CD1c-positive myeloid dendritic cell (primary cell): ENCODE measurements around the gene KRTAP4-3.
"Not testable (repeated sequence)": the region's sequence is repeated elsewhere in the genome, so short reads cannot be mapped to it uniquely, and the experiment has no call there.

Source experiments
- DNase-seq: peaks from one replicate; pipeline ENCODE4 v3.0.0-alpha.2; 2016; ENCODE audit errors: extremely low spot score

The KRTAP4-3 gene

DNA sequence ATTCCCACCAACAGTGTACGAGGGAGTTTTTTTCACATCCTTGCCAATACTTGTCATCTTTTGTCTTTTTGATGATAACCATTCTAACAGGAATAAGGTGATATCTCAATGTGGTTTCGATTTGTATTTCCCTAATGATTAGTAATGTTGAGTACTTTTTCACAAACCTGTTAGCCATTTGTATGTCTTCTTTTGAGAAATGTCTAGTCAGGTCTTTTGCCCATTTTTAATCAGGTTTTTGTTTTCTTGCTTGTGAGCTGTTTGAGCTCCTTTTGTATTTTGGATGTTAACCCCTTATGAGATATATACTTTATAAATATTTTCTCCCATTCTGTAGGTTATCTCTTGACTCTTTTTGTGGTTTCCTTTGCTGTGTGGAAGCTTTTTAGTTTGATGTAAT, 16.5 kb downstream of the KRTAP4-3 start:
- no peak for DNase-seq

DNA sequence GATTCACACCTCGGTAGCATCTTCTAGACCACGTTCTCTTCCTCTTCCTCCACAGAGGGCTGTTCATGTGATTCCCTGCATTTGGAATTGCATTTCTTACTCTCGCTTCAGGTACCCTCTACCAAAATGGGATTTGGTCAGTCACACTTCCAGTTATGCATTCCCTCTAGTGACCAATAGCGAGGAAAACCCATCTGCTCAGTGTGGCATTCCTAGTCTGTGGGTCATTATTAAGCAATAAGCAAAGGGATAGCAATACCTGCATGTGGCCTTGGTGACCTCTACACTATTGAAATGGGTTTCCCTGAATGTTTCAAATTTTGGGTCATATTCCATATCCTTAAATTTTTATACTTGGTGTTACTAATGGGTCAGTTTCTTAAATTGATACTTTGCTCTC, 18.0 kb downstream of the KRTAP4-3 start:
- DNase-seq: no peak

DNA sequence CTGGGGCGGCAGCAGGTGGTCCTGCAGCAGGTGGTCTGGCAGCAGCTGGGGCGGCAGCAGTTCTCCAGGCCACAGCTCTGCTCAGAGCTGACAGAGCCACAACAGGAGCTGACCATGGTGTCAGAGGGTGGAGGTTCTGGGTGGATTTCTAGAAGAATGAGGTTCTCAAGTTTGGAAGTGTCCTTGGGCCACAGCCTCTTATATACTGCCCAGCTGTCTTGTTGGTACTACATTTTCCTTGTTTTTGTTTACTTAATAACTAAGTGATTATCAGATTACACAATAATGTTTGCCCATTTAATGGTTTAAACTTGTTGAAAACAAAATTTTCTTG, 18.4 kb downstream of the KRTAP4-3 start, which contains the start of gene KRTAP4-5:
Gene KRTAP4-5 (minus strand): TSS at position 174 of the 334 bp plus-strand sequence. CDS start 58 bp downstream, at position 116.
- DNase-seq: no peak

DNA sequence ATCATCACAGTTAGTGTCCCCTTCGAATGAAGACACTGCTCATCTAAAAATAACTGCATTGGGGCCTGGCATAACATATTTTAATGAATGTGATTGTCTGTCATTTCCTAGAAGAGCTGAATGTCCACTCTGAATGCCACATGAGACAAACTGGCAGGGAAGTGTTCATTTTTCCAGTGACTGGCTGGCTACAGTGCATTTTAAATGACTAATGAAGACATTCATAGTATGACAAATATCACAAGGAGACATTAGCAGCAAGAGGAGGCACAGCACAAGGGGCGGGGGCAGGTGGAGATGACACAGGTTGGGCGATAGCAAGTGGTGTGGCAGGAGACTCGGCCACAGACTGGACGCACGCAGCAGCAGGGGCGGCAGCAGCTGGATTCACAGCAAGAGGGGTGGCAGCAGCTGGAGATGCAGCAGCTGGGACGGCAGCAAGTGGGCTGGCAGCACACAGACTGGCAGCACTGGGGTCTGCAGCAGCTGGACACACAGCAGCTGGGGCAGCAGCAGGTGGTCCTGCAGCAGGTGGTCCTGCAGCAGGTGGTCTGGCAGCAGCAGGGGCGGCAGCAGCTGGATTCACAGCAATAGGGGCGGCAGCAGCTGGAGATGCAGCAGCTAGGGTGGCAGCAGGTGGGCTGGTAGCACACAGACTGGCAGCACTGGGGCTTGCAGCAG, 18.9 kb downstream of the KRTAP4-3 start:
- not testable (repeated sequence) for DNase-seq

DNA sequence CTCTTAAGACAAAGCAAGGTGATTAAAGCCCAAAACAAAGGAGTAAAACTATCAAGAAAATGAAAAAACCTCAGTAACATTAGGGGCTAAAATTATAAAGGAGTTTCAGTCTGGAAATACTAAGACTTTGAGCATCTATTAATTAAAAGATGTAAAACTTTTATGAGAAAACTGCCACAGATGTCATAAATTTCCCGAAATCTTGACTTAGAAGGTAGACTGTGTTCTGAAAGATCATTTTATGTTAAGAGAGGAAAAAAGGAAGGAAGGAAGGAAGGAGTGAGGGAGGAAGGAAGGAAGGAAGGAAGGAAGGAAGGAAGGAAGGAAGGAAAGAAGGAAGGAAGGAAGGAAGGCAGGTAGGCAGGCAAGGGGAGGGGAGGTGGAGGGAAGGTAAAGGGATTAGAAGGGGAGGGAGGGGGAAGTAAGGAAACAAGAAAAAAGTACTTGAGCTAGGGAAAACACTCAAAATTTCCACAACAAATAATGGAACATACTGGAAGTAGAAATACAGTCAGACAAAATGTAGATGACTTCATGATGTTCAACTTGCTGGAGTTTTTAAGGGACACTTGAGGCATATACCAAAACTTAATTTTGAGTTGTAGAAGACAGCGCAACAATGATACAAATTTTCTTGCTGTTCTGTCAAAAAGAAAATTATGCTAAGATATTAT, 20.4 kb downstream of the KRTAP4-3 start:
- DNase-seq: no peak

DNA sequence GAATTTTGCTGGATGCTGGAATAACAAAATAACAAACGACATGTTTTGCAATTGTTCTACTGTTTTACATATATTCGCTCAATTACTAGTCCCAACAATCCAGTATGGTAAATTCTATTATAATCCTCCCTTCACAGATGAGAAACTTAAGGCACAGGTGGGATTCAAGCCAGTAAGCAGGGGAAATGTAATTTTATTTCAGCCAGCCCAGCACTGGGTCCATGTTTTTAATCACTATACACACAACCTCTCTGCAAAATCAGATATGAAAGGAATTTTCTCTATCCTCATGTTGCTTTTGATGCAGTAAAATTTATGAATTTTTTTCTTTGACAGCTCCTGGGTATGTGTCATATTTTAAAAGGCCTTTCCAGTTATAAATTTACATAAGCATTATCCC, 22.8 kb downstream of the KRTAP4-3 start:
- no peak for DNase-seq

DNA sequence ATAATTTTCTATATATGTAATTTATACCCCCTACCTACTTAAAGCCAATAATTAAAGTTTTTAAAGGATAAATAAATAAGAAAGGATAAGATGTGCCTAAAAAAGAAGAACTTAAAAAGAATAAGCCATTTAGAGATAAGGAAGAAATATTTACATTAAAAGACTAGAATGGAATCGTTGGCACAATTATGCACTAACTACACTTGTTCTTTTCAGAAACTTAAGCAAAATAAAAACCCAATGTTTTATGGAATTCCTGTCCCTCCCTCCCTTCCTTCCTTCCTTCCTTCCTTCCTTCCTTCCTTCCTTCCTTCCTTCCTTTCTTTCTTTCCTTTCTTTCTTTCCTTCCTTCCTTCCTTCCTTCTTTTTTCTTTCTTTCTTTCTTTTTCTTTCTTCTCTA, 23.2 kb downstream of the KRTAP4-3 start:
- DNase-seq: no peak

DNA sequence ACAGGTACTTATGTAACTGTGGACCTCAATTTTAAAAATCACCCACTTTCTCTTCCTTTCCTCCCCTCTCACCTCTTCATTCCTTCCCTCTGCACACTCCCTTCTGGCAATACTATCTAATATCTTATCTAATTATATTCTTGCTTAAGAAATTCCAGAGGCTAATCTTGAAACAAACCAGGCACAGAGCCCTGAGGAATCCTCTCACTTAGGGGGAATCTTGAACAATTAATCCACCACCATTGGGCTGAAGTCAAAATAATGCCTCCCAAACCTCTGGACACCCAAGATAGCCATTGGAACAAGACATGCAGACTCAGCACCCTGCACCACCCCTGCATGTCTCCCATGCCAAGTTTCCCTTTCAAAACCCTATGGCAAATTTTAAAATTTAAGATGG, 26.7 kb downstream of the KRTAP4-3 start:
- no peak for DNase-seq

DNA sequence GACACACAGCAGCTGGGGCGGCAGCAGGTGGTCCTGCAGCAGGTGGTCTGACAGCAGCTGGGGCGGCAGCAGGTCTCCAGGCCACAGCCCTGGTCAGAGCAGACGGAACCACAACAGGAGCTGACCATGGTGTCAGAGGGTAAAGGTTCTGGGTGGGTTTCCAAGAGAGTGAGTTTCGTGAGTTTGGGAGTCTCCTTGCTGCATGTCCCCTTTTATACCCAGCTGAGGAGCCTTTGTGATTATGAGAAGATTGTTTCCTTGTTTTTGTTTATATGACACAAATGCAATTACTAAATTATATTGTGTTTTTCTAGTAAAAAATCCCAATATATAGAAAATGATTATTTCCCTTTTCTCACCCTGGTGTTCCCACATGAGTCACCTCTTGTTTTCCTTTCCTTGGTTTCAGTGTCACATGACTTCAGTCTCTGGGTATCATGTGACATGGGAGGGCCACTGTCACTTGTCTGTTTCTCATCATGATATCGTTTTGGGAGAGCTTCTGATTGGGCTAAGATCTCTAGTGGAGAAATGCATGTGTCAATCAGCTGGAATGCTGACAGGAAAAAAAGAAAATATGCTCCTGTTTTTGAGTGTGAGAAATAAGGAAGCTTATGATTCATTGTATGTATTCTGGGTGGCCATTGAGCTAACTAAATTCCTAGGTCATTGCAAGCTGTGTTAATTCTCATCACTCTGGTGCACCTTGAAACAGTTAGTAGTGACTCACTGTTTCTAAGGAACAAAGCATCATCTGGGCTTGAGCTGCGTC, 27.5 kb downstream of the KRTAP4-3 start, which contains the start of gene KRTAP4-6:
Gene KRTAP4-6 (minus strand): TSS at position 185 of the 772 bp plus-strand sequence. CDS start 57 bp downstream, at position 128.
- peak; percentile 20 for DNase-seq

DNA sequence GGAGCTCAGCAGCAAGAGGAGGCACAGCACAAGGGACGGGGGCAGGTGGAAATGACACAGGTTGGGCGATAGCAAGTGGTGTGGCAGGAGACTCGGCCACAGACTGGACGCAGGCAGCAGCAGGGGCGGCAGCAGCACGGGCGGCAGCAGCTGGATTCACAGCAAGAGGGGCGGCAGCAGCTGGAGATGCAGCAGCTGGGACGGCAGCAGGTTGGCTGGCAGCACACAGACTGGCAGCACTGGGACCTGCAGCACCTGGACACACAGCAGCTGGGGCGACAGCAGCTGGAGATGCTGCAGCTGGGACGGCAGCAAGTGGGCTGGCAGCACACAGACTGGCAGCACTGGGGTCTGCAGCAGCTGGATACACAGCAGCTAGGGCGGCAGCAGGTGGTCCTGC, 28.2 kb downstream of the KRTAP4-3 start:
- DNase-seq: not testable (repeated sequence)

DNA sequence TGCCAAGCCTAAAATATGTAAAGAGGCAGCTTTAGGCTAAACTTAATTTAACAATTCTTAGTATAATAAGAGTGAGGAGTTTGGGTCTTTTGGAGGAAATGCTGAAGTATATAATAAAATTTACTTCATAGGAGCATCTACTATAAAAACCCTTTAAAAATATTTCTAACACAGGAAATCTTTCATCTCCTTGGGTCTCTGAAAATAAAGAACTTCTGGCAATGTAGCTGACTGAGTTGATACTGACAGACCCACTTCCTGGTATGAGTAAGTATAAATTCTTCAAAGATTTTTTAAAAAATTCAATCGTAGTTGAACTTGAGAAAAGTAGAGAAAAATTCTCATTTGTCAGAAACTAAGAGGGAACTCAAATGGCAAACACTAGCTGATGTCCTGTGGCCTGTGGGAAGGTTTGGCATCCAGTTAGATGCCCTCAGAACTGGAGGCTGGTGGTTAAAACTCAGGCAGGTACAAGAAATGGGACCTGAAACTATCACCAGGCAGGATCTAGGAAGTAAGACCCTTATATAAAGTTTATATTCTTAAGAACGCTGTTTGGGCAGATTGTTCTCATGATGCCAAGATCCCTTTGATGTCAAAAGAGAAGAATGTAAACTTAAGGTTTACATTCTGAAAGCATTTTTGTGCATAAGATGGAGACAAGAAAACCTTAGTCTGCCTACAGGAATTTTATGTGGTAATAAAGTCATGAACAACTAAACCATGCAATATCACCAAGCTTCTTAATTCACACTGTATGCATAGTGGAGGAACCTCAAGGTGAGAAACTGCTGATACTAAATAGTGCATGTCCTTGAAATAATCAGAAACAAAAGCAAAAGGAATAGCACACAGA, 33.9 kb downstream of the KRTAP4-3 start:
- DNase-seq: no peak

DNA sequence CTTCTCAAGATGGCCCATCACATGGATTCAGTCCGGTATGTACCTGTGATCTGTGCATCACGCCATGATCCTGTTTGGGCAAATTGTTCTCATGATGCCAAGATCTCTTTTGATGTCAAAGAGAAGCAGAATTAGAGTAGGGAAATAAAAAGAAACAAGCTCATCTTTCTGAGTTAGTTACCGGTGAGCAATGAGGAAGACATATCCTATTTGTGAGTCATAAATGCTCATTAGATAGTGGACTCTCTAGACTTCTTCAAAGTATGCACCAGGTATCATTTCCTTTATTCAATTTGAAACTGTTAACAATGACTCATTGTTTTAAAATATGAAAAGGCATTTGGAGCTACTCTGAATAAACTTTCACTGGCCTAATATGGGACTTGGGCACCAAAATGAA, 36.0 kb downstream of the KRTAP4-3 start:
- DNase-seq: peak; percentile 8

DNA sequence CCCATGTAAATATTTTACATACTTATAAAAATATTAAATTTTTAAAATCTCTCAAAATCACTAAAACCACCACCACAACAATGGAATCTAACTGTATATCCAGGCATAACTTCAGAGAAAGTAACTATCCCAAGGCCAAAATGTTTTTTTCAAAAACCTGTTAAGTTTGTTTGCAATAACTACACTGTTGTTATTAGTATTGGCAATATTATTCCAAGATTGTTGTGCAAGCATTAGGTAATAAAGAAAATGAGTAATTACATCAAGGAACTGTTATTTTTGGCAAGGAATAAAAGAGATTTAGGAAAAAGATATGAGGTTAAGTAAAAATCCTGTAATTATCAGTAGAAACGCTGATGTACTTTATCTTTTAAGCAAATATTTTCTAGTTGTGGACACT, 40.6 kb downstream of the KRTAP4-3 start:
- DNase-seq: no peak

DNA sequence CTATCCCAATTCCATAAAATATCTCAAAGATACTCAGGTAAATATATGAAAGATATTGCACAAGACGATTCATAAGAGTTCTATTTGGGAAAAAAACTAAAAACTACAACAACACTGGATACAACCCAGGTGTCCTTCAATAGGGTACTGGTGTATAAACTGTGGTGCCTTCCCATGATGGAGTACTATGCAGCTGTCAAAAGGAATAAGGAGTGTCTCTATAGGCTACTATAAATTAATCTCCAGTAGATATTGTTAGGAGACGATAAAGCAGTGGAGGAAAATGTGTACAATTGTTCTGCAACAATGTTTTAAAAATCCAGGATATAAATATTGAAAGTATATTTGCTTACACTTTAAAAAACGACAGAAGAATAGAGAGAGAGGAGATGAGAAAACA, 41.6 kb downstream of the KRTAP4-3 start:
- DNase-seq: no peak

DNA sequence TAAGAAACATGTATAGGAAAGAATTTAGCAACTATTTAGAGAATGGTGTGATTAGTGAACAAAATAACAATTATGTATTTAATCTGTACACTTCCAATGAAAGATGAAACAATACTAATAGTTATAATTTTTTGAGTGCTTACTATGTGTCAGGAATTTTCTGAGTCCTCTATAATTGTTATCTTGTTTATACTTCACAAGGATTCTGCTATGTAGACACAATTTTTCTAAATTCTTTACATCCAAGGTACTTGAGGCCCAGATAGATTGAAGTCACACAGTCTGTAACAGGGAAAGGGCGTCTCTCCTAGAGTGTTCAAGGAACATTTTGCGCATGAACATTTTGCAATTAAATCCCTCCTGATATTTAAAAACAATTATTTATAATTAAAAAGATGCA, 43.0 kb downstream of the KRTAP4-3 start:
- DNase-seq: no peak

DNA sequence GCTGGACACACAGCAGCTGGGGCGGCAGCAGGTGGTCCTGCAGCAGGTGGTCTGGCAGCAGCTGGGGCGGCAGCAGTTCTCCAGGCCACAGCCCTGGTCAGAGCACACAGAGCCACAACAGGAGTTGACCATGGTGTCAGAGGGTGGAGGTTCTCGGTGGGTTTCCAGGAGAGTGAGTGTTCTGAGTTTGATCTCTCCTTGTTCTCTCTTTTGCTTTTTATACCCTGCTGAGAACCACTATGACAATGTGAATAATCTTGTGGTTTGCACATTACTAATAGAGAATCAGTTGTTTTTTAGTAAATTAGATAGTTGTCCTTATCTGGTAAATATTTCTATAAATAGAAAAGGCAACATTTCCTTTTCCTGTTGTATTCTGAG, 44.0 kb downstream of the KRTAP4-3 start, which contains the start of gene KRTAP4-12:
Gene KRTAP4-12 (minus strand): TSS at position 192 of the 381 bp plus-strand sequence. CDS start 60 bp downstream, at position 132.
- not testable (repeated sequence) for DNase-seq

DNA sequence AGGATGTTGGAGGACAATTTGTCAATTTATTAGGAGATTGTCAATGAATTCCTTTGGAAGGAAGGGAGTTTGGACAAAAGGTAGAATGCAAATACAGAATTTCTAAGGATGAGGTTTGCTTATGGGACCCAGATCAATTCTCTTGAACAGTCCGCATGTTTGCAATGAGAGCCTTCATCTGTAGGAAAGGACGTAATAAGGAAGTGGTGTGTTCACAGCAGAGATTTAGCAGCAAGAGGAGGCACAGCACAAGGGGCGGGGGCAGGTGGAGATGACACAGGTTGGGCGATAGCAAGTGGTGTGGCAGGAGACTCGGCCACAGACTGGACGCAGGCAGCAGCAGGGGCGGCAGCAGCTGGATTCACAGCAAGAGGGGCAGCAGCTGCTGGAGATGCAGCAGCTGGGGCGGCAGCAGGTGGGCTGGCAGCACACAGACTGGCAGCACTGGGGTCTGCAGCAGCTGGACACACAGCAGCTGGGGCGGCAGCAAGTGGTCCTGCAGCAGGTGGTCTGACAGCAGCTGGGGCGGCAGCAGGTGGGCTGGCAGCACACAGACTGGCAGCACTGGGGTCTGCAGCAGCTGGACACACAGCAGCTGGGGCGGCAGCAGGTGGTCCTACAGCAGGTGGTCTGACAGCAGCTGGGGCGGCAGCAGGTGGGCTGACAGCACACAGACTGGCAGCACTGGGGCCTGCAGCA, 44.6 kb downstream of the KRTAP4-3 start:
- not testable (repeated sequence) for DNase-seq

DNA sequence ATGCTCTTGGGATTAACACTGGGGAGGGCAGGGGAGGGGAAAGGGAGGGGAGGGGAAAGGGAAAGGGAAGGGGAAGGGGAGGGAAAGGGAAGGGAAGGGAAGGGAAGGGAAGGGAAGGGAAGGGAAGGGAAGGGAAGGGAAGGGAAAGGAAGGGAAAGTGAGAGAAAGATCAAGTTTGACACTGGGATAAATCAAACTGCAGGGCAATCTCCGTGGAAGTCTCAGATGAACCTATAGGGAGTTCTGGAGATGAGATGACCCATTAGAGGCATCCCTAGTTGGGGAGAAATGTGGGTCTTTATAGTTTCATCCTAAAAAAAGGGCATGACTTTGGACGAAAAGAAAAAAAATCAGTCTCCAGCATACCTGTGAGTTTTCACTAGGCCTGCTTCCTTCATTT, 46.3 kb downstream of the KRTAP4-3 start:
- DNase-seq: no peak

DNA sequence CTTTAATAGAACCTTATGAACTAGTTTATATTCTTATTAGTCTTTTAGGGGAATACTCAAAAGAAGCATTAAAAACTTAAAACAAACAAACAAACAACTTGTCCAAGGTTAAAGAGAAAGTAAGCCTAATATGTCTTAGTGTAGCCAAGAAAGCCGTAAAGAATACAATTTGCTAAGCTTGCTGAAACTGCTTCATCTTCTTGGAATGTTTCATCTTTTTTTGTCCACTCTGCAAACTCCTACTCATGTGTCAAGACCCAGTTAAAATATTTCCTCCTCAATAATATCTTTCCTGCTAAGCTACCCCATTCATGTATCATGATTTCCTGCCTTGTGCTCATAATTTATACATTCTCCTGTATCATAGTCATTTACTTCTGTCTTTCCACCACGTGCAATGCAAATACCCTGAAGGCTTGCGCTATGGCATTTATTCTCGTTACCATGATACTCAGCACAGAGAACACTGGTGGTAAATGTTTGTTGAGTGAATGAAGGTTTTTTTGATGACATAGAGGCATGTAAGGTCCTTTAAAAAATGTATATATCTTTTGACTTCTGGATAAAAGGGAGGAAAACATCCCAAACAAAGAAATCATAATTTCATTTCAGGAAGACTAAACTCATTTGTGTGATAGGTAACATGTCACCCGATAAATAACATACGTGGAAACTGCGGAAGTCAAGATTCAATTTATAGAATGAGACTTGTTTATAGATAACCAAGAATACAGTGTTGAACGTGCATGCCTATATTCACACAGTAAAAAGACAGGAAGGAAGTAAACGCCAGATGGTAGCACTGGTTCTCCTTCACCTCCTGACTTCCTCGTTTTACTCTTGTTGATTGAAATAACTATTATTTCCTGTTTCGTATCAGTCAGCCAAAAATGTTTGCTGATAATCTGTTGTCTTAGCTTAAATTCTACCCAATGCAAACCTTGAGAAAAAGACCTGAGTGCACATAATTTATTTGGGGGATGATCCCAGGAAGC, 48.0 kb downstream of the KRTAP4-3 start:
- peak; percentile 25 for DNase-seq

DNA sequence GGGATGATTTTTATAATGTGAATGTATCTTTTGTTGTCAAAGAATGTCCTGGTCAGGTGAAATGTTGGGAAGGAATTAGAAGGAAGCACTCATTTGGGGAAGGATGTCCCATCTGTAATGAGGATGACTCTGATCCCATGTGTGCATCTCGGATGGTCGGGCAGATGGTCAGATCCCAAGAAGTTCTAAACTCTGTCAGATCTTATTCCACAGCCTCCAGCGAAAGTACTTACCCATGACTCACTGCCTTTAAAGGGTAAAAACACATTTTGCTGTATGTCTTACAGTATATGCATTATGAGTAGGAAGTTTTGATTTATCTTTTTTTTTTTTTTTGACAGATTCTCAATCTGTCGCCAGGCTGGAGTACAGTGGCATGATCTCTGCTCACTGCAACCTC, 49.3 kb downstream of the KRTAP4-3 start:
- DNase-seq: no peak
